CD4-positive, CD25-positive, alpha-beta regulatory T cell (primary cell): ENCODE measurements around the gene GIMAP8. TPM values are rescaled to one million over a fixed set of nuclear protein-coding genes. Genes with fewer than 3 reads are reported as not detected.

Source experiments
- ATAC-seq, 2 donors: fragments of 150-1000 bp; cut with Tn5 transposase; one replicate each; pipeline ENCODE4 v1.10.0; 2021; ENCODE audit warnings: low read depth in 2 of 2, moderate number of reproducible peaks in 2 of 2, moderate library complexity in 1 of 2
- DNase-seq, 3 donors: peaks; one replicate each; pipeline versions ENCODE4 v3.0.0 to v3.0.0-alpha.2; 2012 to 2022; ENCODE audit warnings: mixed read lengths in 1 of 3
- H3K27ac ChIP-seq: one replicate; pipeline ENCODE4 v1.7.0; 2013; ENCODE audit warnings: mild to moderate bottlenecking, low read length; ENCODE audit not compliant: insufficient read depth, poor library complexity, severe bottlenecking
- H3K27me3 ChIP-seq: one replicate; pipeline ENCODE4 v1.7.0; 2013; ENCODE audit warnings: low read length; ENCODE audit not compliant: control insufficient read depth, insufficient read depth
- H3K36me3 ChIP-seq: one replicate; pipeline ENCODE4 v1.7.0; 2013; ENCODE audit warnings: mild to moderate bottlenecking, low read length, moderate library complexity; ENCODE audit not compliant: control insufficient read depth, insufficient read depth
- H3K4me1 ChIP-seq: 2 replicates; pipeline ENCODE4 v1.7.0; 2013; ENCODE audit warnings: mild to moderate bottlenecking, low read length; ENCODE audit not compliant: insufficient read depth, control insufficient read depth, poor library complexity, severe bottlenecking
- H3K4me3 ChIP-seq: one replicate; pipeline ENCODE4 v1.7.0; 2013; ENCODE audit warnings: low read depth, mild to moderate bottlenecking, low read length, moderate library complexity
- H3K9me3 ChIP-seq, 2 experiments: 1 replicate in 1 of 2; 2 replicates in 1 of 2; pipeline ENCODE4 v1.7.0; 2013; ENCODE audit warnings: low read length in 2 of 2, mild to moderate bottlenecking in 1 of 2, moderate library complexity in 1 of 2; ENCODE audit not compliant: control insufficient read depth in 2 of 2
- H3K27ac Mint-ChIP-seq, 3 donors: one replicate each; pipeline ENCODE4 v1.8.0; 2020 to 2022; ENCODE audit warnings: mild to moderate bottlenecking in 3 of 3, mixed read lengths in 3 of 3, moderate library complexity in 2 of 3
- H3K27me3 Mint-ChIP-seq: one replicate; pipeline ENCODE4 v1.8.0; 2022; ENCODE audit warnings: mild to moderate bottlenecking, mixed read lengths
- H3K36me3 Mint-ChIP-seq: one replicate; pipeline ENCODE4 v1.8.0; 2020; ENCODE audit warnings: mixed read lengths
- H3K4me1 Mint-ChIP-seq, 4 donors: one replicate each; pipeline ENCODE4 v1.8.0; 2020 to 2022; ENCODE audit warnings: mixed read lengths in 4 of 4, mild to moderate bottlenecking in 1 of 4
- H3K4me3 Mint-ChIP-seq, 4 donors: one replicate each; pipeline ENCODE4 v1.8.0; 2020 to 2022; ENCODE audit warnings: mild to moderate bottlenecking in 4 of 4, mixed read lengths in 4 of 4, moderate library complexity in 3 of 4
- H3K9me3 Mint-ChIP-seq, 7 donors: one replicate each; pipeline ENCODE4 v1.8.0; 2020 to 2022; ENCODE audit warnings: mixed read lengths in 7 of 7, mild to moderate bottlenecking in 3 of 7, moderate library complexity in 2 of 7
- polyA plus RNA-seq, 4 donors: library from polyadenylated mRNA; unstranded; fragments of 300-500 nt; fragmentation: Illumina TruSeq; gene quantifications; one replicate each; pipeline ENCODE4 v1.2.3, GENCODE V29; 2021
- total RNA-seq: library from RNA; stranded (reverse); gene quantifications from one replicate; pipeline ENCODE4 v1.2.3, GENCODE V29; 2022

The GIMAP8 gene
- total and polyA plus RNA-seq, 5 donors from 2014 or later = 8.0 to 30.8 (median 15.1) TPM

GRCh38 chr7:150404172-150404804 lies 46.1 kb upstream of the GIMAP8 start:
- Mint-ChIP-seq H3K9me3 (peaks cover 0 to 1% (median 0%) of the 10 kb centered on the region in 7 donors), H3K27me3 (peaks cover 9% of the 10 kb centered on the region), H3K4me1 (peaks cover 0 to 46% (median 30%) of the 10 kb centered on the region in 4 donors), H3K36me3 (peaks cover 12% of the 10 kb centered on the region), H3K4me3 (peak overlapping the region; percentile 72 to 99 (median 94)), H3K27ac (peak overlapping the region; percentile 82 to 95 (median 85))
- H3K36me3 ChIP-seq = peaks cover 5% of the 10 kb centered on the region
- ATAC-seq (no peak), DNase-seq (peak in 1 of 3 donors; percentile 33)
- H3K27me3 ChIP-seq = no peaks in the 10 kb centered on the region
- peak overlapping the region; percentile 84 for H3K27ac ChIP-seq
- H3K4me3 ChIP-seq = peak overlapping the region; percentile 83
- H3K9me3 ChIP-seq = no peaks in the 10 kb centered on the region
- H3K4me1 ChIP-seq = peaks cover 33% of the 10 kb centered on the region

GRCh38 chr7:150404805-150405583 lies 45.4 kb upstream of the GIMAP8 start:
- ATAC-seq (peak; percentile 78), DNase-seq (peak; percentile 70 to 89 (median 76))
- Mint-ChIP-seq H3K4me1 (peaks cover 0 to 49% (median 30%) of the 10 kb centered on the region in 4 donors), H3K9me3 (peaks cover 0 to 1% (median 0%) of the 10 kb centered on the region in 7 donors), H3K27me3 (peaks cover 9% of the 10 kb centered on the region), H3K36me3 (peaks cover 12% of the 10 kb centered on the region), H3K27ac (peak overlapping the region; percentile 91 to 99 (median 96)), H3K4me3 (peak overlapping the region; percentile 72 to 99 (median 94))
- peak overlapping the region; percentile 83 for H3K4me3 ChIP-seq
- peak overlapping the region; percentile 84 for H3K27ac ChIP-seq
- H3K36me3 ChIP-seq = peaks cover 11% of the 10 kb centered on the region
- no peaks in the 10 kb centered on the region for H3K27me3 ChIP-seq
- peaks cover 33% of the 10 kb centered on the region for H3K4me1 ChIP-seq
- H3K9me3 ChIP-seq = no peaks in the 10 kb centered on the region

GRCh38 chr7:150405584-150406311 lies 44.7 kb upstream of the GIMAP8 start:
- peaks cover 13% of the 10 kb centered on the region for H3K36me3 Mint-ChIP-seq
- Histone ChIP-seq H3K27ac (peak overlapping the region; percentile 84), H3K27me3 (no peaks in the 10 kb centered on the region), H3K4me1 (peaks cover 33% of the 10 kb centered on the region), H3K9me3 (no peaks in the 10 kb centered on the region), H3K4me3 (peak overlapping the region; percentile 82), H3K36me3 (peaks cover 18% of the 10 kb centered on the region)
- H3K27me3 Mint-ChIP-seq = peaks cover 9% of the 10 kb centered on the region
- H3K4me3 Mint-ChIP-seq = peak overlapping the region; percentile 72 to 99 (median 94)
- DNase-seq = no peak
- H3K9me3 Mint-ChIP-seq = peaks cover 0 to 1% (median 0%) of the 10 kb centered on the region in 7 donors
- H3K4me1 Mint-ChIP-seq = peaks cover 0 to 49% (median 30%) of the 10 kb centered on the region in 4 donors
- ATAC-seq = peak; percentile 10 to 20
- H3K27ac Mint-ChIP-seq = peak overlapping the region; percentile 91 to 99 (median 96)

- Mint-ChIP-seq H3K36me3 (peaks cover 17% of the 10 kb centered on the region), H3K27ac (peak overlapping the region; percentile 91 to 99 (median 96)), H3K4me1 (peaks cover 0 to 49% (median 30%) of the 10 kb centered on the region in 4 donors), H3K9me3 (peaks cover 0 to 1% (median 0%) of the 10 kb centered on the region in 7 donors), H3K27me3 (peaks cover 9% of the 10 kb centered on the region), H3K4me3 (peak overlapping the region; percentile 72 to 99 (median 94))
- Histone ChIP-seq H3K27ac (peak overlapping the region; percentile 84), H3K9me3 (no peaks in the 10 kb centered on the region), H3K4me1 (peaks cover 33% of the 10 kb centered on the region), H3K36me3 (peaks cover 20% of the 10 kb centered on the region), H3K4me3 (peak overlapping the region; percentile 82), H3K27me3 (no peaks in the 10 kb centered on the region)
- DNase-seq = peak in 2 of 3 donors; percentile 10 to 50
- ATAC-seq = peak in 1 of 2 donors; percentile 15
These were observed 44.2 kb upstream of the GIMAP8 start for GRCh38 chr7:150406312-150406566.

- Mint-ChIP-seq H3K27me3 (peaks cover 9% of the 10 kb centered on the region), H3K36me3 (peaks cover 22% of the 10 kb centered on the region), H3K27ac (peak overlapping the region; percentile 91 to 99 (median 96)), H3K4me3 (peak overlapping the region; percentile 72 to 99 (median 94)), H3K4me1 (peaks cover 0 to 49% (median 30%) of the 10 kb centered on the region in 4 donors), H3K9me3 (peaks cover 0 to 1% (median 0%) of the 10 kb centered on the region in 7 donors)
- DNase-seq (peak in 2 of 3 donors; percentile 48 to 85), ATAC-seq (peak; percentile 38 to 44)
- Histone ChIP-seq H3K9me3 (no peaks in the 10 kb centered on the region), H3K36me3 (peaks cover 20% of the 10 kb centered on the region), H3K4me3 (peak overlapping the region; percentile 82), H3K27ac (peak overlapping the region; percentile 84), H3K27me3 (no peaks in the 10 kb centered on the region), H3K4me1 (peaks cover 33% of the 10 kb centered on the region)
These were observed 43.6 kb upstream of the GIMAP8 start for GRCh38 chr7:150406567-150407421.

- peaks cover 9% of the 10 kb centered on the region for H3K27me3 Mint-ChIP-seq
- peaks cover 20% of the 10 kb centered on the region for H3K36me3 ChIP-seq
- H3K27me3 ChIP-seq = no peaks in the 10 kb centered on the region
- peaks cover 23% of the 10 kb centered on the region for H3K36me3 Mint-ChIP-seq
- H3K4me1 ChIP-seq = peaks cover 33% of the 10 kb centered on the region
- no peak overlapping the region for H3K4me3 ChIP-seq
- peak overlapping the region; percentile 84 for H3K27ac ChIP-seq
- peak overlapping the region in 1 of 3 donors; percentile 43 for H3K27ac Mint-ChIP-seq
- ATAC-seq (no peak), DNase-seq (no peak)
- peaks cover 0 to 1% (median 0%) of the 10 kb centered on the region in 7 donors for H3K9me3 Mint-ChIP-seq
- H3K4me3 Mint-ChIP-seq = no peak overlapping the region
- peaks cover 0 to 44% (median 29%) of the 10 kb centered on the region in 4 donors for H3K4me1 Mint-ChIP-seq
- H3K9me3 ChIP-seq = no peaks in the 10 kb centered on the region
These were observed 42.6 kb upstream of the GIMAP8 start for GRCh38 chr7:150407588-150408392.
